Fibroblast of mammary gland (primary cell): ENCODE data around the gene OTOP2.

Experiments used
- DNase-seq: peaks from one replicate; pipeline ENCODE4 v3.0.0-alpha.2; 2010; ENCODE audit warnings: low read depth
- H3K4me3 ChIP-seq: 2 replicates; pipeline ENCODE4 v1.5.1; 2011; ENCODE audit warnings: low read depth, mild to moderate bottlenecking, low read length, moderate library complexity; ENCODE audit not compliant: control insufficient read depth
- CTCF ChIP-seq: conservative IDR thresholded peaks from 2 replicates; pipeline ENCODE4 v1.5.1; 2011; ENCODE audit warnings: low read depth, low read length, inconsistent platforms; ENCODE audit not compliant: control insufficient read depth, insufficient read depth

Gene OTOP2

GRCh38 chr17:74892013-74892841, 31.8 kb upstream of the OTOP2 start:
- no peak for TF ChIP-seq CTCF
- no peak for DNase-seq
- H3K4me3 ChIP-seq = no peak overlapping the region

GRCh38 chr17:74892974-74893911, 30.8 kb upstream of the OTOP2 start, which contains the start of gene FADS6:
FADS6 (minus strand) TSS chr17:74893633; CDS start chr17:74893595, 38 bp downstream.
- H3K4me3 ChIP-seq = no peak within 1 kb of the TSS
- no peak for TF ChIP-seq CTCF
- DNase-seq = no peak

- H3K4me3 ChIP-seq = no peak overlapping the region
- no peak for DNase-seq
- TF ChIP-seq CTCF = no peak
These were observed 30.0 kb upstream of the OTOP2 start for GRCh38 chr17:74893936-74894671.

- TF ChIP-seq CTCF = no peak
- no peak for DNase-seq
- no peak overlapping the region for H3K4me3 ChIP-seq
These were observed 25.6 kb upstream of the OTOP2 start for GRCh38 chr17:74898376-74898946.

- no peak overlapping the region for H3K4me3 ChIP-seq
- TF ChIP-seq CTCF = no peak
- DNase-seq = no peak
These were observed 23.9 kb upstream of the OTOP2 start for GRCh38 chr17:74900208-74900607.
